Bronchial epithelial cell (primary cell): Measurements from ENCODE around the gene PSMD4. TPM values are rescaled to one million over a fixed set of nuclear protein-coding genes. Genes with fewer than 3 reads are reported as not detected.

Experiments used
- DNase-seq: peaks from one replicate; pipeline ENCODE4 v3.0.0-alpha.2; 2010; ENCODE audit warnings: low read depth
- FAIRE-seq: peaks from 2 replicates; lab custom pipeline; 2011; peaks lifted over from hg19 to GRCh38; lab: Jason Lieb, UNC
- H3K27me3 ChIP-seq: 2 replicates; pipeline ENCODE4 v1.5.1; 2011; ENCODE audit warnings: low read length; ENCODE audit not compliant: control insufficient read depth, insufficient read depth
- H3K36me3 ChIP-seq: 2 replicates; pipeline ENCODE4 v1.5.1; 2011; ENCODE audit warnings: low read length; ENCODE audit not compliant: control insufficient read depth, insufficient read depth
- H3K4me3 ChIP-seq: 2 replicates; pipeline ENCODE4 v1.5.1; 2011; ENCODE audit warnings: mild to moderate bottlenecking, low read depth, low read length, control low read depth
- total RNA-seq: library from RNA; depleted of rRNA; stranded (reverse); fragments of >200 nt; gene quantifications from 2 replicates; pipeline ENCODE4 v1.2.1, GENCODE V29; 2014
- TF ChIP-seq, protein P1 (sequence below): IDR thresholded peaks from 2 replicates; pipeline ENCODE4 v1.5.1; 2011; ENCODE audit warnings: mild to moderate bottlenecking, moderate library complexity, low read length, control low read depth, inconsistent platforms; ENCODE audit not compliant: insufficient read depth, severe bottlenecking

PSMD4 gene
- total RNA-seq, 1 donor from 2014 or later, result 280 TPM

DNA sequence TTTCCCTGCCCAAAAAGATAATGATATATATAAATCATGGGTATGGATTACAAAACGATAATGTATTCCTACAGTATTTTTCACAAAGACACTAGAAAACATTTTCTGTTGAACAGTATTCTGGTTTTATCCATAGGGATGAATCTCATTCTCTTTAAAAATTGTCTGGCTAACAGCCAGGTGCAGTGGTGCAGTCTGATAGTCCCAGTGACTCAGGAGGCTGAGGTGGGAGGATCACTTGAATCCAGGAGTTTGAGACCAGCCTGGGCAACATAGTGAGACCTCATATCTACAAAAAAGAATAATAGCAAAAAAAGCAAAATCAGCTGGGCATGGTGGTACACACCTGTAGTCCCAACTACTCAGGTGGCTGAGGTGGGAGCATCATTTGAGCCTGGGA lies 32.9 kb upstream of the PSMD4 start:
- Histone ChIP-seq H3K36me3 (peaks cover 7% of the 10 kb centered on the region), H3K27me3 (no peaks in the 10 kb centered on the region), H3K4me3 (no peak overlapping the region)
- TF ChIP-seq, protein P1, sequence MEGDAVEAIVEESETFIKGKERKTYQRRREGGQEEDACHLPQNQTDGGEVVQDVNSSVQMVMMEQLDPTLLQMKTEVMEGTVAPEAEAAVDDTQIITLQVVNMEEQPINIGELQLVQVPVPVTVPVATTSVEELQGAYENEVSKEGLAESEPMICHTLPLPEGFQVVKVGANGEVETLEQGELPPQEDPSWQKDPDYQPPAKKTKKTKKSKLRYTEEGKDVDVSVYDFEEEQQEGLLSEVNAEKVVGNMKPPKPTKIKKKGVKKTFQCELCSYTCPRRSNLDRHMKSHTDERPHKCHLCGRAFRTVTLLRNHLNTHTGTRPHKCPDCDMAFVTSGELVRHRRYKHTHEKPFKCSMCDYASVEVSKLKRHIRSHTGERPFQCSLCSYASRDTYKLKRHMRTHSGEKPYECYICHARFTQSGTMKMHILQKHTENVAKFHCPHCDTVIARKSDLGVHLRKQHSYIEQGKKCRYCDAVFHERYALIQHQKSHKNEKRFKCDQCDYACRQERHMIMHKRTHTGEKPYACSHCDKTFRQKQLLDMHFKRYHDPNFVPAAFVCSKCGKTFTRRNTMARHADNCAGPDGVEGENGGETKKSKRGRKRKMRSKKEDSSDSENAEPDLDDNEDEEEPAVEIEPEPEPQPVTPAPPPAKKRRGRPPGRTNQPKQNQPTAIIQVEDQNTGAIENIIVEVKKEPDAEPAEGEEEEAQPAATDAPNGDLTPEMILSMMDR, result no peak
- FAIRE-seq (no peak), DNase-seq (no peak)

DNA sequence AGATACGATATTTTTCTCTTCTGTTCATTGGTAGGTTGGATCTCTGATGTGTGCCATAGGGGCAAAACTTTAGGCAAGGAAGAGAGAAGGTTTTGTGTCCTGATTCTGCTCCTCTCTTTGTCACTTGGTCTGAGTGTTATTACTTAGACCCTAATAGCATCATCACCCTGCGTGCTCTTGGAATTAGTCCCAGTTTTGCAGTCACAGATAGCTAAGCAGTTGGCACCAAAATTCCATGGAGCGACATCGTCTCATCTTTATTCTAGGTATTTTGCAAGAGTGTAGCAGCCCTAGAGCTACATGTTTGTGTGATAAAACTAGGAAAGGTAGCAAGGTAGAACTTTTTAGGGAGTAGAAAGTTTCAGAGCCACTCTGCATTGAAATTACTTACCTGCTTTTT lies 32.4 kb upstream of the PSMD4 start:
- H3K4me3 ChIP-seq, result no peak overlapping the region
- TF ChIP-seq, protein P1, result no peak
- peaks cover 7% of the 10 kb centered on the region for H3K36me3 ChIP-seq
- FAIRE-seq (no peak), DNase-seq (no peak)
- H3K27me3 ChIP-seq, result no peaks in the 10 kb centered on the region

GRCh38 chr1:151235235-151235634 lies 19.3 kb upstream of the PSMD4 start:
- H3K27me3 ChIP-seq, result no peaks in the 10 kb centered on the region
- DNase-seq (no peak), FAIRE-seq (no peak)
- H3K4me3 ChIP-seq, result no peak overlapping the region
- TF ChIP-seq, protein P1, result no peak
- peaks cover 50% of the 10 kb centered on the region for H3K36me3 ChIP-seq

DNA sequence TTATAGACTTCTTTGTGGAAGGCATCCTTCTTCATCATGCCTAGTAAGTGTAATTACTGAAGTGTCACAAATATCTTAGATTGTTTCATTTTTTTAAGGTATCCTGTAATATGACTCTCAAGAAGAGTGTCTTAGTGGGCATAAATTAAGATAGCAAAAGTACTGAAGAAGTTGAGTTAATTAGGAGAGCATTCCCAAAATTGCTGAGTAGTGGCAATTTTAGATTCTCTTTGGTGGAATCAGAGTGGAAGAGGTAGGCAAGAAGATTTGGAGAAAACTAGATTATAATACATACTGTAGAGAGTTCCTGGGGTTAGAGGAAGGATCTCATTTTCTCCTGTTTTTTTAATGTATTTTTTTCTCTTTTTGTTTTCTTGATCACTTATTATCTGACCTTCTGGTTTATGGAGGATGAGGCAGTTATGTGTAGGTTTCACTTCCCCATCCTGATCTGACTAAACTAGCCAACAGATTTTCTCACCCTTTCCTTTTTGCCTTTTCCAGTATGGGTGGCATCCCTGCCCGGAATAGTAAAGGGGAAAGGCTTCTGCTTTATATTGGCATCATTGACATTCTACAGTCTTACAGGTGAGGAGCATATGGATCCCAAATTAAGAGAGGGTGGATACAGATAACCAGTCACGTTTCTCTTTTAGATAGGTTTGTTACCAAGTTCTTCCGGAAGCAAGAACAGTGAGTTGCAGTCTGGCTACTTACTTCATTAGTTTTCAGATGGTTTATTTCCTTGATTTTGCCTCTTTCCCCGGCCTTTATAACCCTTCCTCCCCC lies 16.7 kb upstream of the PSMD4 start:
- Histone ChIP-seq H3K27me3 (no peaks in the 10 kb centered on the region), H3K4me3 (no peak overlapping the region), H3K36me3 (peaks cover 44% of the 10 kb centered on the region)
- DNase-seq (no peak), FAIRE-seq (no peak)
- TF ChIP-seq, protein P1, result no peak

GRCh38 chr1:151238467-151238739 lies 16.1 kb upstream of the PSMD4 start:
- TF ChIP-seq, protein P1, result no peak
- Histone ChIP-seq H3K27me3 (no peaks in the 10 kb centered on the region), H3K36me3 (peaks cover 49% of the 10 kb centered on the region), H3K4me3 (no peak overlapping the region)
- FAIRE-seq, result no peak
- DNase-seq, result peak; percentile 47

DNA sequence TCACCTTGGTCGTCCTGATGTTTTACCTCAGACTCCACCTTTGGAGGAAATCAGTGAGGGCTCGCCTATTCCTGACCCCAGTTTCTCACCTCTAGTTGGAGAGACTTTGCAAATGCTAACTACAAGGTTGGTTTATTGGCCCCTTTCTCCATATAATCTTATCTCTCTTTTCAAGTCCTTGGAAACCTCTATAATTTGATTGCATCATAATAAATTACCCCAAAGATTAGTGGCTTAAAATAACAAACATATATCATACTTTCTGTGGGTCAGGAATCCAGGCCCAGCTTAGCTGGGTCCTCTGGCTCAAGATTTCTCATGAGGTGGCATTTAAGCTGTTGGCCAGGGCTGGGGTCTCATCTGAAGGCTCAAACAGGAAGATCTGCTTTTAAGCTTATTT lies 12.1 kb upstream of the PSMD4 start:
- peaks cover 40% of the 10 kb centered on the region for H3K36me3 ChIP-seq
- no peak overlapping the region for H3K4me3 ChIP-seq
- FAIRE-seq, result no peak
- no peak for DNase-seq
- no peaks in the 10 kb centered on the region for H3K27me3 ChIP-seq
- TF ChIP-seq, protein P1, result no peak
